Small intestine (tissue), 7 donors: Measurements from ENCODE around the gene AKAP7. TPM values are rescaled to one million over a fixed set of nuclear protein-coding genes. Genes with fewer than 3 reads are reported as not detected.
"Not testable (repeated sequence)": the region's sequence is repeated elsewhere in the genome, so short reads cannot be mapped to it uniquely, and the experiment has no call there.

ENCODE experiments used
- DNase-seq, 2 donors: peaks; one replicate each; pipeline versions ENCODE4 v3.0.0 to v3.0.0-alpha.2; 2013
- FAIRE-seq: peaks from 2 replicates; lab custom pipeline; 2012; peaks lifted over from hg19 to GRCh38; lab: Jason Lieb, UNC
- H3K27ac ChIP-seq, 3 donors: one replicate each; pipeline ENCODE4 v1.5.1; 2013; ENCODE audit warnings: low read length in 2 of 3, mild to moderate bottlenecking in 2 of 3, control low read depth in 1 of 3, inconsistent platforms in 1 of 3, low read depth in 1 of 3, moderate library complexity in 1 of 3
- H3K27me3 ChIP-seq, 3 donors: one replicate each; pipeline ENCODE4 v1.6.1; 2013; ENCODE audit warnings: low read length in 3 of 3, inconsistent platforms in 1 of 3; ENCODE audit not compliant: control insufficient read depth in 3 of 3, insufficient read depth in 3 of 3
- H3K36me3 ChIP-seq, 3 donors: one replicate each; pipeline ENCODE4 v1.6.1; 2013; ENCODE audit warnings: low read length in 3 of 3, inconsistent platforms in 1 of 3, low read depth in 1 of 3, mild to moderate bottlenecking in 1 of 3, moderate library complexity in 1 of 3; ENCODE audit not compliant: control insufficient read depth in 3 of 3, insufficient read depth in 2 of 3
- H3K4me1 ChIP-seq, 3 donors: one replicate each; pipeline ENCODE4 v1.6.1; 2013; ENCODE audit warnings: low read length in 2 of 3, inconsistent platforms in 1 of 3, low read depth in 1 of 3, mild to moderate bottlenecking in 1 of 3, moderate library complexity in 1 of 3; ENCODE audit not compliant: control insufficient read depth in 3 of 3, insufficient read depth in 2 of 3
- H3K4me3 ChIP-seq, 3 donors: one replicate each; pipeline ENCODE4 v1.5.1; 2013; ENCODE audit warnings: low read length in 3 of 3, control low read depth in 1 of 3, inconsistent platforms in 1 of 3, low read depth in 1 of 3, mild to moderate bottlenecking in 1 of 3, moderate library complexity in 1 of 3
- H3K9me3 ChIP-seq, 2 donors: one replicate each; pipeline ENCODE4 v1.6.1; 2013; ENCODE audit warnings: low read depth in 1 of 2, low read length in 1 of 2; ENCODE audit not compliant: control insufficient read depth in 2 of 2, insufficient read depth in 1 of 2
- WGBS, 3 donors: extraction: QIAGEN DNeasy Blood & Tissue Kit; methylation state at CpG; one replicate each; pipeline ENCODE4 v1.1.7; 2013; 5-methylcytosine and 5-hydroxymethylcytosine counted together
- polyA plus RNA-seq, 4 donors: library from polyadenylated mRNA; stranded (reverse) in 3 of 4; unstranded in 1 of 4; fragments of 200-250 nt in 3 of 4; fragments of 120-200 nt in 1 of 4; gene quantifications; one replicate each; pipeline versions ENCODE4 v1.2.1 to v1.2.3, GENCODE V29; 2013
- donor health status: healthy with polysubstance abuse.
- donor health status: control.
- donor health status: control.
- donor health status: Bipolar disorder and iron deficiency.
- donor health status: healthy.

AKAP7 gene
- polyA plus RNA-seq, 4 donors = 9.2 to 85.5 (median 21.7) TPM

DNA sequence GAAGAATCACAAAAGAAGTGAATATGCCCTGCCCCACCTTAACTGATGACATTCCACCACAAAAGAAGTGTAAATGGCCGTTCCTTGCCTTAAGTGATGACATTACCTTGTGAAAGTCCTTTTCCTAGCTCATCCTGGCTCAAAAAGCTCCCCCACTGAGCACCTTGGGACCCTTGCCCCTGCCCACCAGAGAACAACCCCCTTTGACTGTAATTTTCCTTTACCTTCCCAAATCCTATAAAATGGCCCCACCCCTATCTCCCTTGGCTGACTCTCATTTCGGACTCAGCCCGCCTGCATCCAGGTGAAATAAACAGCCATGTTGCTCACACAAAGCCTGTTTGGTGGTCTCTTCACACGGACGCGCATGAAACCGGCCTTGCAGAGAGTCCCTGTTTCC lies 165.6 kb downstream of the AKAP7 start:
- H3K27me3 ChIP-seq, H3K9me3 ChIP-seq, H3K4me3 ChIP-seq, FAIRE-seq, H3K27ac ChIP-seq, H3K36me3 ChIP-seq, H3K4me1 ChIP-seq, DNase-seq: not testable (repeated sequence)
- WGBS, 3 donors = 94 to 97% (median 95%) methylated on average over 7 of the region's 7 CpGs

DNA sequence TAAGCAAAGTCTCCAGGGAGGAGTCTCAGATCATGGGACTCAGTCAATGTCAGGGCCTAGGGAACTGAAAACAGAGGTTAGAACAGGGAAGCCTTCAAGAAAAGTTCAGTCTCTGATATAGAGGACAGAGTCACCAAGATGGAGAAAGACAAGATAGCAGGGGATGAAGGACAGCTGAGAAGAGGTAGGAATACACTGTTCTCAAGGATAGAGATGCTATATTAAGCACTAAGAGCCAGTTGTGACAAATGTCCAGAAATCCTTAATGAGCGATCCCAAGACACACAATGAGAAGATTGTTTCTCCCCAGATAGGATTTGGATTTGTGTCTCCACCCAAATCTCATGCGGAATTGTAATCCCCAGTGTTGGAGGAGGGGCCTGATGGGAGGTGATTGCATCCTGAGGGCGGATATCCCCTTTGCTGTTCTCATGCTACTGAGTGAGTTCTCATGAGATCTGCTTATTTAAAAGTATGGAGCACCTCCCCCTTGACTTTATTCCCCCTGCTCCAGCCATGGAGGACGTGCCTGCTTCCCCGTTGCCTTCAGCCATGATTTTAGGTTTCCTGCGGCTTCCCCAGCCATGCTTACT lies 168.2 kb downstream of the AKAP7 start:
- H3K9me3 ChIP-seq = peaks cover 0 to 2% of the 10 kb centered on the region in 2 donors
- 91 to 96% (median 91%) methylated on average over 6 of the region's 6 CpGs for WGBS, 3 donors
- H3K27ac ChIP-seq = no peak overlapping the region
- H3K4me3 ChIP-seq = no peak overlapping the region
- H3K36me3 ChIP-seq = no peaks in the 10 kb centered on the region
- H3K27me3 ChIP-seq = no peaks in the 10 kb centered on the region
- DNase-seq (no peak), FAIRE-seq (no peak)
- no peaks in the 10 kb centered on the region for H3K4me1 ChIP-seq

GRCh38 chr6:131305037-131305850 lies 170.0 kb downstream of the AKAP7 start:
- 80 to 86% (median 81%) methylated on average over 6 of the region's 6 CpGs for WGBS, 3 donors
- H3K4me1 ChIP-seq = no peaks in the 10 kb centered on the region
- H3K27me3 ChIP-seq = no peaks in the 10 kb centered on the region
- FAIRE-seq (no peak), DNase-seq (no peak)
- no peak overlapping the region for H3K4me3 ChIP-seq
- no peak overlapping the region for H3K27ac ChIP-seq
- no peaks in the 10 kb centered on the region for H3K36me3 ChIP-seq
- H3K9me3 ChIP-seq = peaks cover 0 to 5% of the 10 kb centered on the region in 2 donors

DNA sequence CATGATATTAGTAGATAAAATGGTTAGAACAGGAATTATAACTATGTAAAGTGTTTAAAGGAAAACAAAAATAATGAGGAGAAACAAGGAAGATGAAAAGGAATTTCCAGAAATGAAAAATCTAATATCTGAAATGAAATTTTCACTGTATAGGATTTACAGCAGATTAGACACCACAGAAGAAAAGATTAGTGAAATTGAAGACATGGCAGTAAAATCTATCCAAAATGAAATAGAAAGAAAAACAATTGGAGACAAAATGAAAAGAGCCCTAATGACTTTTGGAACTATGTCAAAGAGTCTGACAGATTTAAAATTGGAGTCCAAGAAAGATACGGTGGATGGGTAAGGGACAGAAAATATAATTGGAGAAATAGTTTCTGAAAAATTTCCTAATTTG lies 174.2 kb downstream of the AKAP7 start:
- 92 to 96% (median 95%) methylated on average over 1 of the region's 1 CpG for WGBS, 3 donors
- Histone ChIP-seq H3K4me1 (no peaks in the 10 kb centered on the region), H3K9me3 (peaks cover 0 to 5% of the 10 kb centered on the region in 2 donors), H3K36me3 (no peaks in the 10 kb centered on the region), H3K4me3 (no peak overlapping the region), H3K27me3 (no peaks in the 10 kb centered on the region), H3K27ac (no peak overlapping the region)
- FAIRE-seq (no peak), DNase-seq (no peak)

DNA sequence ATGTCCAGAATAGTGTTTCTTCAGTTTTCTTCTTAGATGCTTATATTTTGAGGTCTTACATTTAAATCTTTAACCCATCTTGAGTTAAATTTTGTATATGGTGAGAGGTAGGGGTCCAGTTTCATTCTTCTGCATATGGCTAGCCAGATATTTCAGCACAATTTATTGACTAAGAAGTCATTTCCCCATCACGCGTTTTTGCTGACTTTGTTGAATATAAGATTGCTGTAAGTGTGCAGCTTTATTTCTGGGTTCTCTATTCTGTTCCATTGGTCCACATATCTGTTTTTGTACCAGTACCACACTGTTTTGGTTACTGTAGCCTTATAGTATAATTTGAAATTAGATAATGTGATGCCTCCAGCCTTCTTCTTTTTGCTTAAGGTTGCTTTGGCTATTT lies 179.6 kb downstream of the AKAP7 start:
- Histone ChIP-seq H3K27ac (no peak overlapping the region), H3K4me1 (no peaks in the 10 kb centered on the region), H3K36me3 (no peaks in the 10 kb centered on the region), H3K27me3 (no peaks in the 10 kb centered on the region), H3K9me3 (no peaks in the 10 kb centered on the region), H3K4me3 (no peak overlapping the region)
- DNase-seq (no peak), FAIRE-seq (no peak)
- 97 to 98% (median 97%) methylated on average over 2 of the region's 2 CpGs for WGBS, 3 donors

- Histone ChIP-seq H3K9me3 (no peaks in the 10 kb centered on the region), H3K4me1 (no peaks in the 10 kb centered on the region), H3K27ac (no peak overlapping the region), H3K27me3 (no peaks in the 10 kb centered on the region), H3K36me3 (no peaks in the 10 kb centered on the region), H3K4me3 (no peak overlapping the region)
- 72 to 100% (median 86%) methylated on average over 1 of the region's 1 CpG for WGBS, 3 donors
- FAIRE-seq (no peak), DNase-seq (no peak)
These were observed 181.4 kb downstream of the AKAP7 start for GRCh38 chr6:131316654-131317053.

DNA sequence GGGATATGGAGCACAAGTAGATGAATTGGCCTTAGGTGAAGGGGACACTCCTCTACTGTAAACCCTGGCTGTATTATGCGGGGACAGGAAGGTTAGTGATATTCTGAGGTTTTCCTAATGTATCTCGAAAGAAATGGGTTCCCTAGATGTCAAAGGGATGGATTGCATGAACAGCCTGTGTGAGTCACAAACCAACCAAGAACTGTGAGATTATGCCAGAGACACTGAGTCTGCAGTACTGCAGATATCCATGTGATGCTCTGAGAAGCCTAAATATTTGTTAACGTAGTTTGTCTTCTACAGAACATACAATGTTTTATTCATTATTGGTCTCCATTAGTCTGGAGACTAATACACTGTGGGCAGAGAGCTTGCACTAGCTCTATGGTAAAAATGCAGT lies 182.2 kb downstream of the AKAP7 start:
- H3K27me3 ChIP-seq = no peaks in the 10 kb centered on the region
- FAIRE-seq = no peak
- WGBS, 3 donors = 87 to 97% (median 90%) methylated on average over 3 of the region's 3 CpGs

DNA sequence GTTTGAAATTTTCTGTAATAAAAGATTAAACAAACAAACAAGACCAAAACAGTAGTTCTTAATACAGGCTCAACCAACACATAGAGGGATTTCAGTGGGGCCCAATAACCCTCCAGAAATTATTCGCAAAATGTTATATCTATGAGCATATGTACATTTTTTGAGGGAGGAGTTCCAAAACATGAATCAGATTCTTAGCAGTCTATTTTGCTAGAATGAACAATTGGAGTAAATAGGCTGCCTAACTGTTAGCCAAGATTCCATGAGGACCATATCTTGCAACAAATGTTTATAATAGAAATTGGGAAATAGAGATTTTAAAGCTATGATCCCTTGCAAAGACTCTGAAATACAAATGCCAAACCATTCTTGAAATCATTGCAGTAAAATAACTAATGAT lies 186.3 kb downstream of the AKAP7 start:
- no peak overlapping the region for H3K27ac ChIP-seq
- H3K4me3 ChIP-seq = no peak overlapping the region
- no peak for FAIRE-seq
- H3K36me3 ChIP-seq = no peaks in the 10 kb centered on the region
- H3K4me1 ChIP-seq = no peaks in the 10 kb centered on the region
- DNase-seq = no peak
- H3K27me3 ChIP-seq = no peaks in the 10 kb centered on the region
- no peaks in the 10 kb centered on the region for H3K9me3 ChIP-seq
- WGBS, 3 donors = 67 to 100% (median 91%) methylated on average over 1 of the region's 1 CpG

More for the DNA sequence above, 182.2 kb downstream of the AKAP7 start:
- H3K9me3 ChIP-seq = no peaks in the 10 kb centered on the region
- no peak overlapping the region for H3K4me3 ChIP-seq
- H3K36me3 ChIP-seq = no peaks in the 10 kb centered on the region
- no peaks in the 10 kb centered on the region for H3K4me1 ChIP-seq
- DNase-seq = no peak
- H3K27ac ChIP-seq = no peak overlapping the region
